ENCODE results near the gene KCNQ1. TPM values are rescaled to one million over a fixed set of nuclear protein-coding genes. Genes with fewer than 3 reads are reported as not detected.

The KCNQ1 gene
- total and polyA plus RNA-seq, 2 donors (not counting 3 experiments of a cell fraction or from before 2014, with no cell fraction given): 0.07 to 0.09 TPM

DNA sequence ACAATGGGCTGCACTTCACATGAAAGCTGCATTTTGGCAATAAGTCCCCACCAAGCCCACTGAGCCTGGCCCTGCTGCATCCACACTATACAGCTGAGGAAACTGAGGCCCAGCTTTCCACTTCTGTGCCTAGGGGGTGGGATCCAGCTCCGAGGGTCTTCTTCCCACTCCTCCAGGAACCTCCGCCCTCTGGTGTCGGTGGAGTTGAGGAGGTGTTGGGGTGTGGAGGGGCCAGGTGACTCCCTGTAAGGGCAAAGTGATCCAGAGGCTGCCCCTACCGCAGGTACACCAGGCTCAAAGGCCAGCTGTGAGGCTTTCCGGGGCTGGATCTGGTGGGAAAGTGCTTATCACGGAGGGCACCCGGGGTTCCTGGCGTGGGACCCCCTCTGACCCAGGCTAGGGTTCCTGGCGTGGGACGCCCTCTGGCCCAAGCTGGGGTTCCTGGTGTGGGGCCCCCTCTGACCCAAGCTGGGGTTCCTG lies 125.0 kb downstream of the KCNQ1 start:
- Histone ChIP-seq H3K27me3 (ENCODE audit: control insufficient read depth in 2 of 2, insufficient read depth in 2 of 2, low read length in 2 of 2) (no peaks in the 10 kb centered on the region), H2AFZ (ENCODE audit: low read depth, low read length) (no peak overlapping the region), H3K4me2 (ENCODE audit: insufficient read depth, low read length) (no peak overlapping the region), H3K9ac (replicated peaks; ENCODE audit: extremely low read depth, insufficient read depth, low read length) (no peak overlapping the region), H3K27ac (ENCODE audit: insufficient read depth, low read depth, low read length) (no peak overlapping the region), H4K20me1 (replicated peaks; ENCODE audit: control insufficient read depth, extremely low read depth, insufficient read depth, low read length) (no peaks in the 10 kb centered on the region), H3K9me1 (replicated peaks; ENCODE audit: control insufficient read depth, extremely low read depth, insufficient read depth, low read length) (no peaks in the 10 kb centered on the region), H3K79me2 (ENCODE audit: control insufficient read depth, insufficient read depth, low read length) (no peaks in the 10 kb centered on the region), H3K4me1 (ENCODE audit: control insufficient read depth, extremely low read depth, insufficient read depth, low read length) (no peaks in the 10 kb centered on the region), H3K9me3 (replicated peaks; ENCODE audit: control insufficient read depth, insufficient read depth, low read length) (no peaks in the 10 kb centered on the region), H3K4me3 (replicated peaks in 1 of 3; ENCODE audit: insufficient read depth in 1 of 3, low read depth in 1 of 3, low read length in 3 of 3) (no peak overlapping the region), H3K36me3 (ENCODE audit: control insufficient read depth in 2 of 2, extremely low read depth in 1 of 2, insufficient read depth in 2 of 2, low read length in 2 of 2) (no peaks in the 10 kb centered on the region)
- TF ChIP-seq FOS (IDR thresholded peaks at IDR 0.05; ENCODE audit: borderline replicate concordance, insufficient read depth, low read length): no peak
- POLR2A ChIA-PET: no interaction called here
- no TSS peak for BruUV-seq (replicated peaks)
- FAIRE-seq: no peak
- no peak for DNase-seq (ENCODE audit: low read depth, low spot score)
- intact Hi-C loops (cut with micrococcal nuclease): no loop called here
- dilution Hi-C loops (cut with MboI; ENCODE audit: extremely low pct_ligation_motif_present, low sequenced_read_pairs): no loop called here
- CTCF ChIA-PET: no interaction called here

DNA sequence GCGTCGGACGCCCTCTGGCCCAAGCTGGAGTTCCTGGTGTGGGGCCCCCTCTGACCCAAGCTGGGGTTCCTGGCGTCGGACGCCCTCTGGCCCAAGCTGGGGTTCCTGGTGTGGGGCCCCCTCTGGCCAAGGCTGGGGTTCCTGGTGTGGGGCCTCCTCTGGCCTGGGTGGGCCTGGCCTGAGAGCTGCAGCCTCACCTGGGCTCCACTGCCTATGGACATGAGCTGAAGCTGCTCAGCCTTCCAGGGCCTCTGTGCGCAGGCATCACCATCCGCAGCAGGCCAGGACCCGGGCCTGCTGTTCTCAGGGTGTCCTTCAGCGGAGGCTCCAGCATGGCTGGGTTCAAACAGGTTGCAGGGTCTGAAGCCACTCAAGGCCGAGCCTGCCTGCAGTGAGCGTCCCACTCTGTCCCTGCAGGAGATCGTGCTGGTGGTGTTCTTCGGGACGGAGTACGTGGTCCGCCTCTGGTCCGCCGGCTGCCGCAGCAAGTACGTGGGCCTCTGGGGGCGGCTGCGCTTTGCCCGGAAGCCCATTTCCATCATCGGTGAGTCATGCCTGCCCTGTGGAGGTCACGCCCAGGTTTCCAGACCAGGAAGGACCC lies 125.5 kb downstream of the KCNQ1 start:
- Histone ChIP-seq H3K36me3 (ENCODE audit: control insufficient read depth in 2 of 2, extremely low read depth in 1 of 2, insufficient read depth in 2 of 2, low read length in 2 of 2) (no peaks in the 10 kb centered on the region), H3K27me3 (ENCODE audit: control insufficient read depth in 2 of 2, insufficient read depth in 2 of 2, low read length in 2 of 2) (no peaks in the 10 kb centered on the region), H3K27ac (ENCODE audit: insufficient read depth, low read depth, low read length) (no peak overlapping the region), H3K4me2 (ENCODE audit: insufficient read depth, low read length) (no peak overlapping the region), H3K9ac (replicated peaks; ENCODE audit: extremely low read depth, insufficient read depth, low read length) (no peak overlapping the region), H3K79me2 (ENCODE audit: control insufficient read depth, insufficient read depth, low read length) (no peaks in the 10 kb centered on the region), H2AFZ (ENCODE audit: low read depth, low read length) (no peak overlapping the region), H4K20me1 (replicated peaks; ENCODE audit: control insufficient read depth, extremely low read depth, insufficient read depth, low read length) (no peaks in the 10 kb centered on the region), H3K9me1 (replicated peaks; ENCODE audit: control insufficient read depth, extremely low read depth, insufficient read depth, low read length) (no peaks in the 10 kb centered on the region), H3K4me1 (ENCODE audit: control insufficient read depth, extremely low read depth, insufficient read depth, low read length) (no peaks in the 10 kb centered on the region), H3K9me3 (replicated peaks; ENCODE audit: control insufficient read depth, insufficient read depth, low read length) (no peaks in the 10 kb centered on the region), H3K4me3 (replicated peaks in 1 of 3; ENCODE audit: insufficient read depth in 1 of 3, low read depth in 1 of 3, low read length in 3 of 3) (no peak overlapping the region)
- DNase-seq (ENCODE audit: low read depth, low spot score): no peak
- POLR2A ChIA-PET: no interaction called here
- CTCF ChIA-PET: no interaction called here
- intact Hi-C loops (cut with micrococcal nuclease): no loop called here
- no TSS peak for BruUV-seq (replicated peaks)
- FAIRE-seq: no peak
- dilution Hi-C loops (cut with MboI; ENCODE audit: extremely low pct_ligation_motif_present, low sequenced_read_pairs): no loop called here
- TF ChIP-seq, protein P1, sequence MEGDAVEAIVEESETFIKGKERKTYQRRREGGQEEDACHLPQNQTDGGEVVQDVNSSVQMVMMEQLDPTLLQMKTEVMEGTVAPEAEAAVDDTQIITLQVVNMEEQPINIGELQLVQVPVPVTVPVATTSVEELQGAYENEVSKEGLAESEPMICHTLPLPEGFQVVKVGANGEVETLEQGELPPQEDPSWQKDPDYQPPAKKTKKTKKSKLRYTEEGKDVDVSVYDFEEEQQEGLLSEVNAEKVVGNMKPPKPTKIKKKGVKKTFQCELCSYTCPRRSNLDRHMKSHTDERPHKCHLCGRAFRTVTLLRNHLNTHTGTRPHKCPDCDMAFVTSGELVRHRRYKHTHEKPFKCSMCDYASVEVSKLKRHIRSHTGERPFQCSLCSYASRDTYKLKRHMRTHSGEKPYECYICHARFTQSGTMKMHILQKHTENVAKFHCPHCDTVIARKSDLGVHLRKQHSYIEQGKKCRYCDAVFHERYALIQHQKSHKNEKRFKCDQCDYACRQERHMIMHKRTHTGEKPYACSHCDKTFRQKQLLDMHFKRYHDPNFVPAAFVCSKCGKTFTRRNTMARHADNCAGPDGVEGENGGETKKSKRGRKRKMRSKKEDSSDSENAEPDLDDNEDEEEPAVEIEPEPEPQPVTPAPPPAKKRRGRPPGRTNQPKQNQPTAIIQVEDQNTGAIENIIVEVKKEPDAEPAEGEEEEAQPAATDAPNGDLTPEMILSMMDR (IDR thresholded peaks at IDR 0.05; ENCODE audit: extremely low read depth in 1 of 2, insufficient read depth in 1 of 2, low read depth in 1 of 2, low read length in 2 of 2): no peak
- TF ChIP-seq FOS (IDR thresholded peaks at IDR 0.05; ENCODE audit: borderline replicate concordance, insufficient read depth, low read length) (no peak), JUN (IDR thresholded peaks at IDR 0.05; ENCODE audit: borderline replicate concordance, insufficient read depth, insufficient read length, low read depth) (no peak), POLR2AphosphoS5 (IDR thresholded peaks at IDR 0.05; ENCODE audit: insufficient read depth, low read depth, low read length) (no peak), POLR2A (IDR thresholded peaks at IDR 0.05; ENCODE audit: low read depth, low read length) (no peak), GATA2 (IDR thresholded peaks at IDR 0.05; ENCODE audit: insufficient read depth, insufficient read length, low read depth, low read length) (no peak), MYC (IDR thresholded peaks at IDR 0.05; ENCODE audit: low read depth, low read length) (no peak), EZH2 (IDR thresholded peaks at IDR 0.05; ENCODE audit: borderline replicate concordance, low read depth, low read length, severe bottlenecking) (no peak)
- TF ChIP-seq, protein P2, sequence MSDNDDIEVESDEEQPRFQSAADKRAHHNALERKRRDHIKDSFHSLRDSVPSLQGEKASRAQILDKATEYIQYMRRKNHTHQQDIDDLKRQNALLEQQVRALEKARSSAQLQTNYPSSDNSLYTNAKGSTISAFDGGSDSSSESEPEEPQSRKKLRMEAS (IDR thresholded peaks at IDR 0.05; ENCODE audit: insufficient read depth, insufficient read length): no peak
